ENCODE measurements around the gene NCOA7. TPM values are rescaled to one million over a fixed set of nuclear protein-coding genes. Genes with fewer than 3 reads are reported as not detected.

Gene NCOA7
- total and polyA plus RNA-seq, 9 of the 15 experiments (the other 6 are each of a cell fraction or from before 2014, with no cell fraction given): 5.8 to 14.6 (median 9.3) TPM

GRCh38 chr6:125790358-125791150, at the start of gene NCOA7 (continued):
- TF ChIP-seq DMBX1 (CRISPR knock-in tag; IDR thresholded peaks at IDR 0.05; ENCODE audit: borderline replicate concordance) (peak; percentile 41; the same call in 1 of the 2 replicates), TCF15 (CRISPR knock-in tag; IDR thresholded peaks at IDR 0.05) (no peak), POLR2G (IDR thresholded peaks at IDR 0.05; ENCODE audit: low read depth, low read length) (peak; percentile 85), SIN3A (IDR thresholded peaks at IDR 0.05; ENCODE audit: borderline replicate concordance in 2 of 2, control insufficient read depth in 1 of 2, low read depth in 2 of 2, low read length in 2 of 2) (no peak), PTTG1 (tag; IDR thresholded peaks at IDR 0.05; ENCODE audit: low read depth) (no peak), STAT6 (CRISPR knock-in tag; IDR thresholded peaks at IDR 0.05) (no peak), POLR2A (conservative IDR thresholded peaks at IDR 0.05) (peak; percentile 63), ZNF77 (CRISPR knock-in tag; IDR thresholded peaks at IDR 0.05) (no peak), ZNF830 (CRISPR knock-in tag; IDR thresholded peaks at IDR 0.05) (peak; percentile 41; the same call in 1 of the 2 replicates), ZFX (CRISPR knock-in tag; IDR thresholded peaks at IDR 0.05) (peak; percentile 96), BHLHE40 (IDR thresholded peaks at IDR 0.05; ENCODE audit: low read length) (0 out of 2 replicates have a peak, but pooled peaks have one; percentile 2)
